ENCODE results near the gene TMEM242. TPM values are rescaled to one million over a fixed set of nuclear protein-coding genes. Genes with fewer than 3 reads are reported as not detected.

Gene TMEM242
- total RNA-seq, 2 experiments from 2014 or later, result 11.6 to 12.2 TPM

GRCh38 chr6:157298216-157298724 lies 25.0 kb downstream of the TMEM242 start:
- ChIA-PET CTCF (no interaction called here), POLR2A (no interaction called here)

- POLR2A ChIA-PET, result no interaction called here
- CTCF ChIA-PET, result interaction anchor here (0.7 to 1.1 kb wide), 2 partner anchors 20 to 166 kb away, joined by 3 to 4 read pairs; no protein-coding TSS in a partner anchor
Observed at GRCh38 chr6:157294654-157295053, 28.7 kb downstream of the TMEM242 start.

- POLR2A ChIA-PET, result no interaction called here
- CTCF ChIA-PET, result interaction anchor here (0.7 kb wide), 1 partner anchor 165 kb away, joined by 3 read pairs; no protein-coding TSS in a partner anchor
Observed at GRCh38 chr6:157293780-157294179, 29.5 kb downstream of the TMEM242 start.

GRCh38 chr6:157292202-157292601 lies 31.1 kb downstream of the TMEM242 start:
- ChIA-PET CTCF (no interaction called here), POLR2A (no interaction called here)

GRCh38 chr6:157291356-157291755 lies 32.0 kb downstream of the TMEM242 start:
- CTCF ChIA-PET, result no interaction called here
- POLR2A ChIA-PET, result no interaction called here

GRCh38 chr6:157290797-157291196 lies 32.5 kb downstream of the TMEM242 start:
- POLR2A ChIA-PET, result no interaction called here

GRCh38 chr6:157289764-157290163 lies 33.6 kb downstream of the TMEM242 start:
- ChIA-PET POLR2A (no interaction called here), CTCF (interaction anchor here (1.6 kb wide), 1 partner anchor 15 kb away, joined by 4 read pairs; no protein-coding TSS in a partner anchor)

More at GRCh38 chr6:157290797-157291196, 32.5 kb downstream of the TMEM242 start:
- CTCF ChIA-PET, result interaction anchor here (1.6 kb wide), 1 partner anchor 16 kb away, joined by 4 read pairs; no protein-coding TSS in a partner anchor

GRCh38 chr6:157288575-157288974 lies 34.7 kb downstream of the TMEM242 start:
- ChIA-PET POLR2A (no interaction called here), CTCF (no interaction called here)

GRCh38 chr6:157287923-157288322 lies 35.4 kb downstream of the TMEM242 start:
- POLR2A ChIA-PET, result no interaction called here
- CTCF ChIA-PET, result interaction anchor here (1.3 kb wide), 1 partner anchor 13 kb away, joined by 3 read pairs; no protein-coding TSS in a partner anchor

- CTCF ChIA-PET, result interaction anchor here (1.3 kb wide), 1 partner anchor 12 kb away, joined by 3 read pairs; no protein-coding TSS in a partner anchor
- POLR2A ChIA-PET, result no interaction called here
Observed at GRCh38 chr6:157287247-157287850, 36.0 kb downstream of the TMEM242 start.

- ChIA-PET CTCF (no interaction called here), POLR2A (no interaction called here)
Observed at GRCh38 chr6:157285422-157285779, 37.9 kb downstream of the TMEM242 start.

- CTCF ChIA-PET, result no interaction called here
- POLR2A ChIA-PET, result no interaction called here
Observed at GRCh38 chr6:157284738-157285421, 38.4 kb downstream of the TMEM242 start.

GRCh38 chr6:157283900-157284737 lies 39.2 kb downstream of the TMEM242 start:
- CTCF ChIA-PET, result no interaction called here
- POLR2A ChIA-PET, result no interaction called here

GRCh38 chr6:157283330-157283898 lies 39.9 kb downstream of the TMEM242 start:
- POLR2A ChIA-PET, result no interaction called here
- CTCF ChIA-PET, result no interaction called here

- ChIA-PET POLR2A (no interaction called here), CTCF (no interaction called here)
Observed at GRCh38 chr6:157282284-157282683, 41.0 kb downstream of the TMEM242 start.

GRCh38 chr6:157281570-157281969 lies 41.7 kb downstream of the TMEM242 start:
- ChIA-PET POLR2A (interaction anchor here (0.6 kb wide), 1 partner anchor 52 kb away, joined by 3 read pairs; no protein-coding TSS in a partner anchor), CTCF (interaction anchor here (0.6 to 0.7 kb wide), 3 partner anchors 89 to 911 kb away, joined by 3 to 4 read pairs (median 4); no protein-coding TSS in a partner anchor)

- POLR2A ChIA-PET, result no interaction called here
Observed at GRCh38 chr6:157280947-157281346, 42.4 kb downstream of the TMEM242 start.

GRCh38 chr6:157280157-157280556 lies 43.2 kb downstream of the TMEM242 start:
- POLR2A ChIA-PET, result no interaction called here
- CTCF ChIA-PET, result no interaction called here

More at GRCh38 chr6:157280947-157281346, 42.4 kb downstream of the TMEM242 start:
- CTCF ChIA-PET, result interaction anchor here (0.6 to 0.7 kb wide), 3 partner anchors 89 to 911 kb away, joined by 3 to 4 read pairs (median 4); no protein-coding TSS in a partner anchor

GRCh38 chr6:157278171-157278570 lies 45.1 kb downstream of the TMEM242 start:
- ChIA-PET CTCF (no interaction called here), POLR2A (no interaction called here)

GRCh38 chr6:157276731-157277130 lies 46.6 kb downstream of the TMEM242 start:
- ChIA-PET POLR2A (no interaction called here), CTCF (interaction anchor here (1.2 kb wide), 1 partner anchor 585 kb away, joined by 3 read pairs; no protein-coding TSS in a partner anchor)

Data from activated CD8-positive, alpha-beta memory T cell treated with anti-CD3 and anti-CD28 coated beads for 36 hours (primary cell).